ENCODE data around the gene FGF21. TPM values are rescaled to one million over a fixed set of nuclear protein-coding genes. Genes with fewer than 3 reads are reported as not detected.
"Not testable (repeated sequence)": the region's sequence is repeated elsewhere in the genome, so short reads cannot be mapped to it uniquely, and the experiment has no call there.

FGF21 gene
- total and polyA plus RNA-seq, 2 donors (not counting 3 experiments of a cell fraction or from before 2014, with no cell fraction given), result not detected

DNA sequence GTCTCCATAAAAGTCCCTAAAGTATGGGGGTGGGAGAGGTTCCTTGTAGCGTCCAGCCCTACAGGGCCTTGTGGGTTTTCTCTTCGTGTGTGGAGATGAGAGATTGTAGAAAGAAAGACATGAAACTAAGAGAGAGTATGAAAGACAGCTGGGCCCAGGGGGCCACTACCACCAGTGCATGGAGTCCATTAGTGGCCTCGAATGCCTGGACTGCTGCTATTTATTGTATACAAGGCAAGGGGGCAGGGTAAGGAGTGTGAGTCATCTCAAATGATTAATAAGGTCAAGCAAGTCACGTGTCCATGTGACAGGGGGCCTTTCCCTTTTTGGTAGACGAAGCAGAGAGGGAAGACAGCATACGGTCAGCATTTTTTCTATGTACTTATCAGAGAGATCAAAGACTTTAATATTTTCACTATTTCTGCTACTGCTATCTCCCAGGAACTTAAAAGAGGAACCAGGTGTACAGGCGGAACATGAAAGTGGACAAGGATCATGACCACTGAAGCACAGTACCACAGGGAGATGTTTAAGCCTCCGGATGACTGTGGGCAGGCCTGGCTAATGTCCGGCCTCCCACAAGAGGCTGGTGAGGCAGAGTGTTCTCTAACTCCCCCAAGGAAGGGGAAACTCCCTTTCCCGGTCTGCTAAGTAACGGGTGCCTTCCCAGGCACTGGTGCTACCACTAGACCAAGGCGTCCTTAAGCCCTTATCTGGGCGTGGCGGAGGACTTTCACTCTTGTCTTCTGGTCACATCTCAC, 25.5 kb downstream of the FGF21 start:
- peak overlapping the region; percentile 53 for H3K27ac ChIP-seq (ENCODE audit: insufficient read depth, low read depth, low read length)
- no peaks in the 10 kb centered on the region for H3K9me1 ChIP-seq (replicated peaks; ENCODE audit: control insufficient read depth, extremely low read depth, insufficient read depth, low read length)
- ChIA-PET CTCF (interaction anchor here (2.6 to 5.3 kb wide), 3 partner anchors 15 to 190 kb away, joined by 8 to 25 read pairs (median 9); no protein-coding TSS in a partner anchor), POLR2A (no interaction called here)
- BruUV-seq (replicated peaks), result TSS peak; percentile 27
- no peak for TF ChIP-seq EZH2 (IDR thresholded peaks at IDR 0.05; ENCODE audit: borderline replicate concordance, low read depth, low read length, severe bottlenecking)
- TF ChIP-seq, protein P1, sequence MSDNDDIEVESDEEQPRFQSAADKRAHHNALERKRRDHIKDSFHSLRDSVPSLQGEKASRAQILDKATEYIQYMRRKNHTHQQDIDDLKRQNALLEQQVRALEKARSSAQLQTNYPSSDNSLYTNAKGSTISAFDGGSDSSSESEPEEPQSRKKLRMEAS (IDR thresholded peaks at IDR 0.05; ENCODE audit: insufficient read depth, insufficient read length), result peak; percentile 54
- TF ChIP-seq FOS (IDR thresholded peaks at IDR 0.05; ENCODE audit: borderline replicate concordance, insufficient read depth, low read length), result peak; percentile 72
- TF ChIP-seq JUN (IDR thresholded peaks at IDR 0.05; ENCODE audit: borderline replicate concordance, insufficient read depth, insufficient read length, low read depth), result peak; percentile 73
- no peaks in the 10 kb centered on the region for H3K27me3 ChIP-seq (ENCODE audit: control insufficient read depth in 2 of 2, insufficient read depth in 2 of 2, low read length in 2 of 2)
- H3K79me2 ChIP-seq (ENCODE audit: control insufficient read depth, insufficient read depth, low read length), result no peaks in the 10 kb centered on the region
- H2AFZ ChIP-seq (ENCODE audit: low read depth, low read length), result peak overlapping the region; percentile 90
- no peak overlapping the region for H3K9ac ChIP-seq (replicated peaks; ENCODE audit: extremely low read depth, insufficient read depth, low read length)
- H3K36me3 ChIP-seq (ENCODE audit: control insufficient read depth in 2 of 2, extremely low read depth in 1 of 2, insufficient read depth in 2 of 2, low read length in 2 of 2), result no peaks in the 10 kb centered on the region
- dilution Hi-C loops (cut with MboI; ENCODE audit: extremely low pct_ligation_motif_present, low sequenced_read_pairs) (no loop called here), intact Hi-C loops (cut with micrococcal nuclease) (loop anchor here (2.0 kb wide), 1 partner anchor 40 kb away; the partner anchor contains the start of gene RASIP1)
- H3K4me3 ChIP-seq (replicated peaks in 1 of 3; ENCODE audit: insufficient read depth in 1 of 3, low read depth in 1 of 3, low read length in 3 of 3), result no peak overlapping the region
- DNase-seq (ENCODE audit: low read depth, low spot score) (peak; percentile 43), FAIRE-seq (peak; percentile 79)
- H3K9me3 ChIP-seq (replicated peaks; ENCODE audit: control insufficient read depth, insufficient read depth, low read length), result no peaks in the 10 kb centered on the region
- H3K4me1 ChIP-seq (ENCODE audit: control insufficient read depth, extremely low read depth, insufficient read depth, low read length), result peaks cover 9% of the 10 kb centered on the region
- no peaks in the 10 kb centered on the region for H4K20me1 ChIP-seq (replicated peaks; ENCODE audit: control insufficient read depth, extremely low read depth, insufficient read depth, low read length)
- H3K4me2 ChIP-seq (ENCODE audit: insufficient read depth, low read length), result no peak overlapping the region

DNA sequence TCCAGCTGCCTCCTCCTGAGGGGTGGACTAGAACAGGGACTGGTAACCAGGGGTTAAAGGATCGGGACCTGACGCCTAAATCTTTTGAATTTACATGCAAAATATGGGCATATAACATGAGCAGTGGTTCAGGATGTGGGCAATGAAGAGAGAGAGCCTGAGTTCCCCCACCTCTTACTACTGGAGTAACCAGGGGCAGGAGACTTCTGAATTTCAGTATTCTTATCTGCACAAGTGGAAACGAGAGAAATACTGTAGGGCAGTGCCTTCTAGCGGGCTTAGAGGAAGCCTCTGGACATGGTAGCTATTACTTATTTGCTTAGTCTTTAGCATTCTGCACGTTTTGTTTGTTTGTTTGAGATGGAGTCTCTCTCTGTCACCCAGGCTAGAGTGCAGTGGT, 29.2 kb downstream of the FGF21 start:
- Histone ChIP-seq H3K27ac (ENCODE audit: insufficient read depth, low read depth, low read length) (no peak overlapping the region), H2AFZ (ENCODE audit: low read depth, low read length) (no peak overlapping the region), H3K79me2 (ENCODE audit: control insufficient read depth, insufficient read depth, low read length) (no peaks in the 10 kb centered on the region), H3K9ac (replicated peaks; ENCODE audit: extremely low read depth, insufficient read depth, low read length) (no peak overlapping the region), H3K4me1 (ENCODE audit: control insufficient read depth, extremely low read depth, insufficient read depth, low read length) (peaks cover 9% of the 10 kb centered on the region), H3K36me3 (ENCODE audit: control insufficient read depth in 2 of 2, extremely low read depth in 1 of 2, insufficient read depth in 2 of 2, low read length in 2 of 2) (no peaks in the 10 kb centered on the region), H4K20me1 (replicated peaks; ENCODE audit: control insufficient read depth, extremely low read depth, insufficient read depth, low read length) (no peaks in the 10 kb centered on the region), H3K9me3 (replicated peaks; ENCODE audit: control insufficient read depth, insufficient read depth, low read length) (no peaks in the 10 kb centered on the region), H3K4me2 (ENCODE audit: insufficient read depth, low read length) (no peak overlapping the region), H3K27me3 (ENCODE audit: control insufficient read depth in 2 of 2, insufficient read depth in 2 of 2, low read length in 2 of 2) (no peaks in the 10 kb centered on the region), H3K9me1 (replicated peaks; ENCODE audit: control insufficient read depth, extremely low read depth, insufficient read depth, low read length) (no peaks in the 10 kb centered on the region), H3K4me3 (replicated peaks in 1 of 3; ENCODE audit: insufficient read depth in 1 of 3, low read depth in 1 of 3, low read length in 3 of 3) (no peak overlapping the region)
- dilution Hi-C loops (cut with MboI; ENCODE audit: extremely low pct_ligation_motif_present, low sequenced_read_pairs) (no loop called here), intact Hi-C loops (cut with micrococcal nuclease) (no loop called here)
- no peak for TF ChIP-seq POLR2A (IDR thresholded peaks at IDR 0.05; ENCODE audit: low read depth, low read length)
- TF ChIP-seq GATA2 (IDR thresholded peaks at IDR 0.05; ENCODE audit: insufficient read depth, insufficient read length, low read depth, low read length), result no peak
- TF ChIP-seq, protein P2, sequence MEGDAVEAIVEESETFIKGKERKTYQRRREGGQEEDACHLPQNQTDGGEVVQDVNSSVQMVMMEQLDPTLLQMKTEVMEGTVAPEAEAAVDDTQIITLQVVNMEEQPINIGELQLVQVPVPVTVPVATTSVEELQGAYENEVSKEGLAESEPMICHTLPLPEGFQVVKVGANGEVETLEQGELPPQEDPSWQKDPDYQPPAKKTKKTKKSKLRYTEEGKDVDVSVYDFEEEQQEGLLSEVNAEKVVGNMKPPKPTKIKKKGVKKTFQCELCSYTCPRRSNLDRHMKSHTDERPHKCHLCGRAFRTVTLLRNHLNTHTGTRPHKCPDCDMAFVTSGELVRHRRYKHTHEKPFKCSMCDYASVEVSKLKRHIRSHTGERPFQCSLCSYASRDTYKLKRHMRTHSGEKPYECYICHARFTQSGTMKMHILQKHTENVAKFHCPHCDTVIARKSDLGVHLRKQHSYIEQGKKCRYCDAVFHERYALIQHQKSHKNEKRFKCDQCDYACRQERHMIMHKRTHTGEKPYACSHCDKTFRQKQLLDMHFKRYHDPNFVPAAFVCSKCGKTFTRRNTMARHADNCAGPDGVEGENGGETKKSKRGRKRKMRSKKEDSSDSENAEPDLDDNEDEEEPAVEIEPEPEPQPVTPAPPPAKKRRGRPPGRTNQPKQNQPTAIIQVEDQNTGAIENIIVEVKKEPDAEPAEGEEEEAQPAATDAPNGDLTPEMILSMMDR (IDR thresholded peaks at IDR 0.05; ENCODE audit: extremely low read depth in 1 of 2, insufficient read depth in 1 of 2, low read depth in 1 of 2, low read length in 2 of 2), result peak in 1 of 2 donors; percentile 18
- POLR2A ChIA-PET, result no interaction called here
- DNase-seq (ENCODE audit: low read depth, low spot score) (peak; percentile 21), FAIRE-seq (no peak)
- no TSS peak for BruUV-seq (replicated peaks)
- CTCF ChIA-PET, result interaction anchor here (0.7 to 5.3 kb wide), 11 partner anchors 9 to 186 kb away, joined by 3 to 26 read pairs (median 10); partner anchors contain the start of genes CA11, HSD17B14 and IZUMO1

DNA sequence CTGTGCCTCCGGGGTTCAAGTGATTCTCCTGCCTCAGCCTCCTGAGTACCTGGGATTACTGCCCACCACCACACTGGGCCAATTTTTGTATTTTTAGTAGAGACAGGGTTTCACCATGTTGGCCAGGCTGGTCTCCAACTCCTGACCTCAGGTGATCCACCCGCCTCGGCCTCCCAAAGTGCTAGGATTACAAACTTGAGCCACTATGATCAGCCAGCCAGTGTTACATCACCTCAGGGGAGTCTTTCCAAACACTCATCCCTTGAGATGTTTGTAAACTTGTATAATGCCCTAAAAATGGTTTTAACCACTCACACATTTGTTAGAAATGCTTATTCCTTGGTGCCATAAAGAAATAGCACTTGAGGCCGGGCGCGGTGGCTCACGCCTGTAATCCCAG, 31.1 kb downstream of the FGF21 start:
- dilution Hi-C loops (cut with MboI; ENCODE audit: extremely low pct_ligation_motif_present, low sequenced_read_pairs), result not testable (repeated sequence)

More for the DNA sequence above, 31.1 kb downstream of the FGF21 start:
- CTCF ChIA-PET, result interaction anchor here (1.1 to 11.1 kb wide), 5 partner anchors 48 to 185 kb away, joined by 3 to 427 read pairs (median 25); partner anchors contain the start of gene HSD17B14
- H3K4me2 ChIP-seq (ENCODE audit: insufficient read depth, low read length); DNase-seq (ENCODE audit: low read depth, low spot score); H3K36me3 ChIP-seq (ENCODE audit: control insufficient read depth in 2 of 2, extremely low read depth in 1 of 2, insufficient read depth in 2 of 2, low read length in 2 of 2); BruUV-seq (replicated peaks); H3K4me3 ChIP-seq (replicated peaks in 1 of 3; ENCODE audit: insufficient read depth in 1 of 3, low read depth in 1 of 3, low read length in 3 of 3); H4K20me1 ChIP-seq (replicated peaks; ENCODE audit: control insufficient read depth, extremely low read depth, insufficient read depth, low read length); POLR2A ChIA-PET; H3K9me3 ChIP-seq (replicated peaks; ENCODE audit: control insufficient read depth, insufficient read depth, low read length); FAIRE-seq; H3K27ac ChIP-seq (ENCODE audit: insufficient read depth, low read depth, low read length); H3K9me1 ChIP-seq (replicated peaks; ENCODE audit: control insufficient read depth, extremely low read depth, insufficient read depth, low read length); intact Hi-C loops (cut with micrococcal nuclease); H2AFZ ChIP-seq (ENCODE audit: low read depth, low read length); H3K9ac ChIP-seq (replicated peaks; ENCODE audit: extremely low read depth, insufficient read depth, low read length); H3K27me3 ChIP-seq (ENCODE audit: control insufficient read depth in 2 of 2, insufficient read depth in 2 of 2, low read length in 2 of 2); H3K79me2 ChIP-seq (ENCODE audit: control insufficient read depth, insufficient read depth, low read length); H3K4me1 ChIP-seq (ENCODE audit: control insufficient read depth, extremely low read depth, insufficient read depth, low read length): not testable (repeated sequence)
